Measurements from ENCODE around the gene RNLS. TPM values are rescaled to one million over a fixed set of nuclear protein-coding genes. Genes with fewer than 3 reads are reported as not detected.

Gene RNLS
- total and polyA plus RNA-seq, 2 of the 8 experiments (the other 6 are each of a cell fraction or from before 2014, with no cell fraction given), result 7.5 to 12.7 TPM

- no peak overlapping the region for H3K18ac ChIP-seq (ENCODE audit: extremely low read depth, low read length)
- no peaks in the 10 kb centered on the region for H4K20me1 ChIP-seq (replicated peaks in 1 of 2; ENCODE audit: control insufficient read depth in 1 of 2, insufficient read depth in 2 of 2, low read length in 2 of 2)
- no peak overlapping the region for H3K4ac ChIP-seq (replicated peaks; ENCODE audit: insufficient read length, low read depth, low read length)
- no peak overlapping the region for H3K56ac ChIP-seq (replicated peaks; ENCODE audit: insufficient read length, low read depth, low read length)
- H4K8ac ChIP-seq (ENCODE audit: extremely low read depth, insufficient read depth, low read length), result no peak overlapping the region
- WGBS, 2 experiments (ENCODE audit: extremely low coverage in 1 of 2, insufficient coverage in 1 of 2, insufficient read length in 1 of 2, insufficient replicate concordance in 2 of 2, low coverage in 1 of 2, low lambda C conversion rate in 2 of 2, missing lambda C conversion rate in 1 of 2), result 84% methylated on average over 1 of the region's 1 CpG; no CpG with 5 or more reads in 1 of the 2 experiments
- no peak overlapping the region for H4K5ac ChIP-seq (ENCODE audit: insufficient read length, low read depth, low read length)
- ChIA-PET POLR2A (ENCODE audit: partially characterized antibody) (interaction anchor here (1.4 kb wide), 1 partner anchor 9 kb away, joined by 5 read pairs; the partner anchor contains the start of gene RNLS), CTCF (ENCODE audit: partially characterized antibody) (interaction anchor here (0.5 to 2.7 kb wide), 2 partner anchors 9 to 339 kb away, joined by 3 to 12 read pairs; partner anchors contain the start of gene RNLS)
- no peak overlapping the region for H2AFZ ChIP-seq (ENCODE audit: low read length)
- H2BK20ac ChIP-seq (ENCODE audit: low read length), result no peak overlapping the region
- H3K79me2 ChIP-seq (ENCODE audit: control insufficient read depth in 1 of 2, insufficient read depth in 2 of 2, low read length in 2 of 2), result no peaks in the 10 kb centered on the region
- H3K23ac ChIP-seq (ENCODE audit: insufficient read length), result no peak overlapping the region
- H3K23me2 ChIP-seq (ENCODE audit: low read depth, low read length), result no peaks in the 10 kb centered on the region
- H3K4me2 ChIP-seq (ENCODE audit: insufficient read depth in 1 of 2, low read depth in 2 of 2, low read length in 2 of 2), result no peak overlapping the region
- H3K36me3 ChIP-seq (ENCODE audit: control insufficient read depth in 2 of 4, insufficient read depth in 4 of 4, low read length in 3 of 4), result no peaks in the 10 kb centered on the region
- no peak overlapping the region for H3K27ac ChIP-seq (ENCODE audit: low read depth, low read length)
- no peak overlapping the region for H3K14ac ChIP-seq (ENCODE audit: insufficient read length)
- H2BK12ac ChIP-seq (ENCODE audit: low read depth, low read length), result no peak overlapping the region
- no peak overlapping the region for H2AK5ac ChIP-seq (ENCODE audit: low read depth, low read length)
- H2BK5ac ChIP-seq (ENCODE audit: low read depth, low read length), result no peak overlapping the region
- no peak for FAIRE-seq
- no peak overlapping the region for H2BK120ac ChIP-seq (replicated peaks; ENCODE audit: low read depth, low read length)
- no peak overlapping the region for H3K9ac ChIP-seq (replicated peaks in 1 of 4; ENCODE audit: extremely low read depth in 1 of 4, low read depth in 3 of 4, low read length in 3 of 4)
- TF ChIP-seq TAF7 (optimal IDR thresholded peaks at IDR 0.05; ENCODE audit: borderline replicate concordance, low read depth, low read length) (no peak), CBX8 (IDR thresholded peaks at IDR 0.05; ENCODE audit: borderline replicate concordance, low read depth, low read length) (no peak), BCL11A (IDR thresholded peaks at IDR 0.05; ENCODE audit: low read depth in 2 of 2, low read length in 2 of 2) (no peak), RBBP5 (IDR thresholded peaks at IDR 0.05; ENCODE audit: borderline replicate concordance, low read depth, low read length) (no peak), SIRT6 (IDR thresholded peaks at IDR 0.05; ENCODE audit: low read length) (no peak), POU5F1 (IDR thresholded peaks at IDR 0.05; ENCODE audit: low read depth, low read length) (no peak)
- no peak overlapping the region for H4K91ac ChIP-seq (replicated peaks; ENCODE audit: insufficient read length, low read length)
- no peaks in the 10 kb centered on the region for H3K4me1 ChIP-seq (replicated peaks in 1 of 4; ENCODE audit: control insufficient read depth in 3 of 4, insufficient read depth in 4 of 4, low read length in 3 of 4)
- H3K27me3 ChIP-seq (replicated peaks in 1 of 4; ENCODE audit: control insufficient read depth in 3 of 4, extremely low read depth in 1 of 4, insufficient read depth in 3 of 4, low read length in 3 of 4), result peaks cover 0 to 1% (median 0%) of the 10 kb centered on the region in 4 experiments; a peak in 1 of 7 replicates
- no peak for DNase-seq (ENCODE audit: low read depth in 1 of 2, low spot score in 2 of 2)
- no peaks in the 10 kb centered on the region for H3K79me1 ChIP-seq (ENCODE audit: low read depth, low read length)
- no peaks in the 10 kb centered on the region for H3K9me3 ChIP-seq (ENCODE audit: insufficient read depth in 2 of 2, low read depth in 1 of 2, low read length in 1 of 2)
- H3K4me3 ChIP-seq (ENCODE audit: extremely low read depth in 1 of 4, insufficient read depth in 2 of 4, low read depth in 3 of 4, low read length in 4 of 4), result no peak overlapping the region
- no peak overlapping the region for H2BK15ac ChIP-seq (ENCODE audit: low read length)
These were observed 9.3 kb upstream of the RNLS start for GRCh38 chr10:88592381-88592780.
